ENCODE measurements around the gene ATP6V1D. TPM values are rescaled to one million over a fixed set of nuclear protein-coding genes. Genes with fewer than 3 reads are reported as not detected.

The ATP6V1D gene
- total and polyA plus RNA-seq, 2 of the 8 experiments (the other 6 are each of a cell fraction or from before 2014, with no cell fraction given), result 45.1 to 76.3 TPM

DNA sequence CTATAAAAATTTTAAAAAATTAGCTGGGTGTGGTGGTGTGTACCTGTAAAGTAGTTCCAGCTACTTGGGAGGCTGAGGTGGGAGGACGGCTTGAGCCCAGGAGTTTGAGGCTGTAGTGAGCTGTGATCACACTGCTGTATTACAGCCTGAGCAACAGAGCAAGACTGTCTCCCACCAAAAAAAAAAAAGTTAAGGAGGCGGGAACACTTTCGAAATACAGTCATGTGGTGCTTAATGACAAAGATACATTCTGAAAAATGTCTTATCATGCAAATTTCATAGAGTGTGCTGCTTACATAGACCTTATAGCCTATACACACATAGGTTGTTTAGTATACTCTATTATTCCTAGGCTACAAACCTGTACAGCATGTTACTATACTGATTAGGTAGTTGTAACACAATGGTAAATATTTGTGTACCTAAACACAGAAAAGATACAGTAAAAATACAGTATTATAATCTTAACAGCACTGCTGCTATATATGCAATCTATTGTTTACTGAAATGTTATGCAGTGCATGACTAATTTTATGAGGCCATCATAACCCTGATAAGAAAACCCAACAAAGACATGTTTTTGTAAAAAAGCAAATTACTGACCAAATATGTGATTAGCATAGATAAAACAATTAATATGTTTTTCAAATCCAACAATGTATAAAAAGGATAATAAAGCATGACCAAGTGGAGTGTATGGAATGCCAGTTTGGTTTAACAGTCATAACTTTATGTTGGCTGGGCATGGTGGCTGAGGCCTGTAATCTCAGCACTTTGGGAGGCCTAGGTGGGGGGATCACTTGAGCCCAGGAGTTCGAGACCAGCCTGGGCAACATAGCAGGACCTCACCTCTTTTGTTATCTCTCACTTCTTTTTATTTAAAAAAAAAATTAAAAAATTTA, 11.9 kb upstream of the ATP6V1D start:
- Histone ChIP-seq H2BK120ac (replicated peaks; ENCODE audit: low read depth, low read length) (no peak overlapping the region), H3K79me1 (ENCODE audit: low read depth, low read length) (no peaks in the 10 kb centered on the region; the same call in 1 of the 2 replicates), H3K4me3 (ENCODE audit: extremely low read depth in 1 of 4, insufficient read depth in 2 of 4, low read depth in 3 of 4, low read length in 4 of 4) (no peak overlapping the region), H3K27me3 (replicated peaks in 1 of 4; ENCODE audit: control insufficient read depth in 3 of 4, extremely low read depth in 1 of 4, insufficient read depth in 3 of 4, low read length in 3 of 4) (no peaks in the 10 kb centered on the region), H3K4ac (replicated peaks; ENCODE audit: insufficient read length, low read depth, low read length) (no peak overlapping the region), H3K4me2 (ENCODE audit: insufficient read depth in 1 of 2, low read depth in 2 of 2, low read length in 2 of 2) (no peak overlapping the region), H4K5ac (ENCODE audit: insufficient read length, low read depth, low read length) (no peak overlapping the region), H2BK5ac (ENCODE audit: low read depth, low read length) (no peak overlapping the region), H3K23ac (ENCODE audit: insufficient read length) (no peak overlapping the region), H2BK20ac (ENCODE audit: low read length) (no peak overlapping the region), H4K20me1 (replicated peaks in 1 of 2; ENCODE audit: control insufficient read depth in 1 of 2, insufficient read depth in 2 of 2, low read length in 2 of 2) (peaks cover 0 to 5% of the 10 kb centered on the region in 2 experiments), H2BK15ac (ENCODE audit: low read length) (no peak overlapping the region), H3K18ac (ENCODE audit: extremely low read depth, low read length) (no peak overlapping the region), H2BK12ac (ENCODE audit: low read depth, low read length) (no peak overlapping the region), H3K27ac (ENCODE audit: low read depth, low read length) (no peak overlapping the region), H4K8ac (ENCODE audit: extremely low read depth, insufficient read depth, low read length) (no peak overlapping the region), H2AK5ac (ENCODE audit: low read depth, low read length) (no peak overlapping the region), H2AFZ (ENCODE audit: low read length) (no peak overlapping the region), H3K14ac (ENCODE audit: insufficient read length) (no peak overlapping the region), H3K36me3 (ENCODE audit: control insufficient read depth in 2 of 4, insufficient read depth in 4 of 4, low read length in 3 of 4) (peaks cover 15 to 76% (median 38%) of the 10 kb centered on the region in 4 experiments), H4K91ac (replicated peaks; ENCODE audit: insufficient read length, low read length) (no peak overlapping the region), H3K9ac (replicated peaks in 1 of 4; ENCODE audit: extremely low read depth in 1 of 4, low read depth in 3 of 4, low read length in 3 of 4) (no peak overlapping the region), H3K9me3 (ENCODE audit: insufficient read depth in 2 of 2, low read depth in 1 of 2, low read length in 1 of 2) (no peaks in the 10 kb centered on the region), H3K23me2 (ENCODE audit: low read depth, low read length) (no peaks in the 10 kb centered on the region), H3K56ac (replicated peaks; ENCODE audit: insufficient read length, low read depth, low read length) (no peak overlapping the region), H3K79me2 (ENCODE audit: control insufficient read depth in 1 of 2, insufficient read depth in 2 of 2, low read length in 2 of 2) (peaks cover 0 to 13% of the 10 kb centered on the region in 2 experiments; a peak in 2 of 4 replicates), H3K4me1 (replicated peaks in 1 of 4; ENCODE audit: control insufficient read depth in 3 of 4, insufficient read depth in 4 of 4, low read length in 3 of 4) (no peaks in the 10 kb centered on the region)
- ChIA-PET CTCF (ENCODE audit: partially characterized antibody) (interaction anchor here (0.6 to 1.5 kb wide), 4 partner anchors 12 to 200 kb away, joined by 3 to 5 read pairs (median 3); partner anchors contain the start of gene ATP6V1D), POLR2A (ENCODE audit: partially characterized antibody) (interaction anchor here (0.7 to 1.2 kb wide), 2 partner anchors 12 to 54 kb away, joined by 3 read pairs; partner anchors contain the start of gene ATP6V1D)
- WGBS, 2 experiments (ENCODE audit: extremely low coverage in 1 of 2, insufficient coverage in 1 of 2, insufficient read length in 1 of 2, insufficient replicate concordance in 2 of 2, low coverage in 1 of 2, low lambda C conversion rate in 2 of 2, missing lambda C conversion rate in 1 of 2), result 86% methylated on average over 4 of the region's 4 CpGs; no CpG with 5 or more reads in 1 of the 2 experiments
- FAIRE-seq (no peak), DNase-seq (ENCODE audit: low read depth in 1 of 2, low spot score in 2 of 2) (no peak)
- TF ChIP-seq SUZ12 (IDR thresholded peaks at IDR 0.05; ENCODE audit: low read length), result no peak
- TF ChIP-seq TEAD4 (IDR thresholded peaks at IDR 0.05; ENCODE audit: low read depth, low read length), result no peak
- no peak for TF ChIP-seq RNF2 (IDR thresholded peaks at IDR 0.05; ENCODE audit: borderline replicate concordance, low read depth, low read length, missing control alignments, poor library complexity, severe bottlenecking)
- TF ChIP-seq KDM4A (IDR thresholded peaks at IDR 0.05; ENCODE audit: low read depth, low read length, severe bottlenecking), result no peak
- no peak for TF ChIP-seq SIRT6 (IDR thresholded peaks at IDR 0.05; ENCODE audit: low read length)
- no peak for TF ChIP-seq YY1 (IDR thresholded peaks at IDR 0.05; ENCODE audit: low read depth, low read length)
- TF ChIP-seq JUND (IDR thresholded peaks at IDR 0.05; ENCODE audit: low read length), result no peak
- TF ChIP-seq, protein P1, sequence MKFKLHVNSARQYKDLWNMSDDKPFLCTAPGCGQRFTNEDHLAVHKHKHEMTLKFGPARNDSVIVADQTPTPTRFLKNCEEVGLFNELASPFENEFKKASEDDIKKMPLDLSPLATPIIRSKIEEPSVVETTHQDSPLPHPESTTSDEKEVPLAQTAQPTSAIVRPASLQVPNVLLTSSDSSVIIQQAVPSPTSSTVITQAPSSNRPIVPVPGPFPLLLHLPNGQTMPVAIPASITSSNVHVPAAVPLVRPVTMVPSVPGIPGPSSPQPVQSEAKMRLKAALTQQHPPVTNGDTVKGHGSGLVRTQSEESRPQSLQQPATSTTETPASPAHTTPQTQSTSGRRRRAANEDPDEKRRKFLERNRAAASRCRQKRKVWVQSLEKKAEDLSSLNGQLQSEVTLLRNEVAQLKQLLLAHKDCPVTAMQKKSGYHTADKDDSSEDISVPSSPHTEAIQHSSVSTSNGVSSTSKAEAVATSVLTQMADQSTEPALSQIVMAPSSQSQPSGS (IDR thresholded peaks at IDR 0.05; ENCODE audit: low read length), result no peak
- TF ChIP-seq FOSL1 (IDR thresholded peaks at IDR 0.05; ENCODE audit: insufficient read depth, low read depth, low read length), result no peak

All from H1 (cell line).